ENCODE measurements around the gene UQCC3. TPM values are rescaled to one million over a fixed set of nuclear protein-coding genes. Genes with fewer than 3 reads are reported as not detected.

The UQCC3 gene
- total and polyA plus RNA-seq, 9 of the 15 experiments (the other 6 are each of a cell fraction or from before 2014, with no cell fraction given): 3.3 to 44.3 (median 8.0) TPM

GRCh38 chr11:62645946-62646824 lies 25.3 kb upstream of the UQCC3 start, which contains the start of gene GANAB (continued):
- TF ChIP-seq, protein P1, sequence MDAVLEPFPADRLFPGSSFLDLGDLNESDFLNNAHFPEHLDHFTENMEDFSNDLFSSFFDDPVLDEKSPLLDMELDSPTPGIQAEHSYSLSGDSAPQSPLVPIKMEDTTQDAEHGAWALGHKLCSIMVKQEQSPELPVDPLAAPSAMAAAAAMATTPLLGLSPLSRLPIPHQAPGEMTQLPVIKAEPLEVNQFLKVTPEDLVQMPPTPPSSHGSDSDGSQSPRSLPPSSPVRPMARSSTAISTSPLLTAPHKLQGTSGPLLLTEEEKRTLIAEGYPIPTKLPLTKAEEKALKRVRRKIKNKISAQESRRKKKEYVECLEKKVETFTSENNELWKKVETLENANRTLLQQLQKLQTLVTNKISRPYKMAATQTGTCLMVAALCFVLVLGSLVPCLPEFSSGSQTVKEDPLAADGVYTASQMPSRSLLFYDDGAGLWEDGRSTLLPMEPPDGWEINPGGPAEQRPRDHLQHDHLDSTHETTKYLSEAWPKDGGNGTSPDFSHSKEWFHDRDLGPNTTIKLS (IDR thresholded peaks at IDR 0.05; ENCODE audit: borderline replicate concordance, low read depth): peak; percentile 86
- TF ChIP-seq POLR2A (conservative IDR thresholded peaks at IDR 0.05) (peak; percentile 94), ZNF780A (CRISPR knock-in tag; IDR thresholded peaks at IDR 0.05) (no peak), POLR2H (tag; IDR thresholded peaks at IDR 0.05; ENCODE audit: low read depth) (peak; percentile 86), ZNF41 (CRISPR knock-in tag; conservative IDR thresholded peaks at IDR 0.05) (no peak), U2AF1 (optimal IDR thresholded peaks at IDR 0.05; ENCODE audit: low read depth, low read length) (peak; percentile 58), DMBX1 (CRISPR knock-in tag; IDR thresholded peaks at IDR 0.05; ENCODE audit: borderline replicate concordance) (0 out of 2 replicates have a peak, but pooled peaks have one; percentile 16), PURB (CRISPR knock-in tag; IDR thresholded peaks at IDR 0.05; ENCODE audit: low read depth) (no peak)
